Epithelial cell of esophagus (primary cell): ENCODE data around the gene ZDHHC15.
"Not testable (repeated sequence)": the region's sequence is repeated elsewhere in the genome, so short reads cannot be mapped to it uniquely, and the experiment has no call there.

ENCODE experiments used
- DNase-seq: peaks from one replicate; pipeline ENCODE4 v3.0.0; 2010; ENCODE audit warnings: low read depth
- H3K4me3 ChIP-seq: 2 replicates; pipeline ENCODE4 v1.5.1; 2011; ENCODE audit warnings: mild to moderate bottlenecking, low read length, control low read depth
- TF ChIP-seq, protein P1 (sequence below): IDR thresholded peaks from 2 replicates; pipeline ENCODE4 v1.5.1; 2011; ENCODE audit warnings: low read depth, mild to moderate bottlenecking, low read length, control low read depth, inconsistent platforms; ENCODE audit not compliant: insufficient read depth; ENCODE audit errors: missing control alignments

Gene ZDHHC15

DNA sequence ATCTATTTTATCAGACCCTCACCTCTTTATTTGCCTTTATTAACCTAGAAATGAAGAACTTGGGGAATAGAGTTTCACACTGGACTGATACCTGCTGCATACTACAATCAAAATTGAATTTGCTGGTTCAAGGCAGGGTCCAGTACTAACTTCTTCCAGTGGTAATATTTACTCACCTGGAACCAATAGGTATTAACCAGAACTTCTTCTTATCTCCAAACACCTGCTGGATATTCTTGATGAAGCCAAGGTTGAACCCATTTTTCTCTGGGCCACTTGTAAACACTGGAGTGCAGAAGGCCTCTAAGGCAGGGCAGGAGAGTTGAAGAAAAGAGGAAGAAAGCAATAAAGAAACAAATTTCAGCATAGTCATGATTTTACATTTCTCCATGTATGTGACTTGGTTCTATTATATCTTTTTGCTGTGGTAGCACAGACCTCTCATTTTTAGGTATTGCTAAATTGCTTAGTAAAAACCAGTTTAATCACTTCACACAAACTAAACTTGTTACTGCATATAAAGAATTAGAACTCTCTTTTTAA, 101.1 kb downstream of the ZDHHC15 start:
- TF ChIP-seq, protein P1, sequence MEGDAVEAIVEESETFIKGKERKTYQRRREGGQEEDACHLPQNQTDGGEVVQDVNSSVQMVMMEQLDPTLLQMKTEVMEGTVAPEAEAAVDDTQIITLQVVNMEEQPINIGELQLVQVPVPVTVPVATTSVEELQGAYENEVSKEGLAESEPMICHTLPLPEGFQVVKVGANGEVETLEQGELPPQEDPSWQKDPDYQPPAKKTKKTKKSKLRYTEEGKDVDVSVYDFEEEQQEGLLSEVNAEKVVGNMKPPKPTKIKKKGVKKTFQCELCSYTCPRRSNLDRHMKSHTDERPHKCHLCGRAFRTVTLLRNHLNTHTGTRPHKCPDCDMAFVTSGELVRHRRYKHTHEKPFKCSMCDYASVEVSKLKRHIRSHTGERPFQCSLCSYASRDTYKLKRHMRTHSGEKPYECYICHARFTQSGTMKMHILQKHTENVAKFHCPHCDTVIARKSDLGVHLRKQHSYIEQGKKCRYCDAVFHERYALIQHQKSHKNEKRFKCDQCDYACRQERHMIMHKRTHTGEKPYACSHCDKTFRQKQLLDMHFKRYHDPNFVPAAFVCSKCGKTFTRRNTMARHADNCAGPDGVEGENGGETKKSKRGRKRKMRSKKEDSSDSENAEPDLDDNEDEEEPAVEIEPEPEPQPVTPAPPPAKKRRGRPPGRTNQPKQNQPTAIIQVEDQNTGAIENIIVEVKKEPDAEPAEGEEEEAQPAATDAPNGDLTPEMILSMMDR: no peak
- H3K4me3 ChIP-seq: no peak overlapping the region
- DNase-seq: no peak

DNA sequence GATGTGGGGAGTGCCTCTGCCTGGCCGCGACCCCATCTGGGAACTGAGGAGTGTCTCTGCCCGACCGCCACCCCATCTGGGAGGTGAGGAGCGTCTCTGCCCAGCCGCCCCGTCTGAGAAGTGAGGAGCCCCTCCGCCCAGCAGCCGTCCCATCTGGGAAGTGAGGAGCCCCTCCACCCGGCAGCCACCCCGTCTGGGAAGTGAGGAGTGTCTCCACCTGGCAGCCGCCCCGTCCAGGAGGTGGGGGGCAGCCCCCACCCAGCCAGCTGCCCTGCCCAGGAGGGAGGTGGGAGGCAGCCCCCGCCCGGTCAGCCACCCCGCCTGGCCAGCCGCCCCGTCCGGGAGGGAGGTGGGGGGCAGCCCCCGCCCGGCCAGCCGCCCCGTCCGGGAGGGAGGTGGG, 115.7 kb downstream of the ZDHHC15 start:
- not testable (repeated sequence) for H3K4me3 ChIP-seq, DNase-seq

DNA sequence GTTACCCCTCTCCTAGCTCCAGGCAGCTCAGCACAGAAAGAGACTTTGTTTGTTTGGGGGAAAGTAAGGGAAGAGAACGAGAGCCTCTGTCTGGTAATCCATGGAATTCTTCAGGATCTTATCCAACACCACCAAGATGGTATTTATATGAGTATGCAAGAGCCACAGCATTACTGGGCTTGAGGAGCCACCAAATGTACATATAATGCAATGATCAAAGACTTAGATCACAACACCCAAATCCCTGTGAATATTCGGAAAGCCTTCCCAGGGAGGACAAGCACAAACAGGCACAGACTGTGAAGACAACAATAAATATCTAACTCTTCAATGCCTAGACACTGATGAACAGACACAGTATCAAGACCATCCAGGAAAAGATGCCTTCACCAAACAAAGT, 132.4 kb downstream of the ZDHHC15 start:
- TF ChIP-seq, protein P1: no peak
- no peak for DNase-seq
- no peak overlapping the region for H3K4me3 ChIP-seq

DNA sequence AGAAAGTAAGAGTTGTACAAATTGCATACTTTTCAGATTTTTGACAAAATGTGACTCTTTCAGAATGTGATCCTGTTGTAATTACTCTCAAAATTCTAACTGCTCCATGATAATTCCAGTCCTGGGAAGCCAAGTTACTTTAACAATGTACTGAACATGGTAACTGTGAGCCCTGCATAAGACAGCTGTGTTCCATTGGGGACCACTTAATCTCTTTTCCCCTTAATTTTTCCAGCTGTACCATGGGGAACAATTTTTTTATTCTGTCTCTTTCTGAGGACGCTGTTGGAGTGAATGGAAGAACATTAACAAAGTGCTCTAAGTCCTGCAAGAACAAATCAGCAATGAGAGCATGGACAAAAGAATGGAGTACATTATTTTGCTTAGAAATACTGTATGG, 153.1 kb downstream of the ZDHHC15 start:
- TF ChIP-seq, protein P1: no peak
- DNase-seq: no peak
- H3K4me3 ChIP-seq: no peak overlapping the region

DNA sequence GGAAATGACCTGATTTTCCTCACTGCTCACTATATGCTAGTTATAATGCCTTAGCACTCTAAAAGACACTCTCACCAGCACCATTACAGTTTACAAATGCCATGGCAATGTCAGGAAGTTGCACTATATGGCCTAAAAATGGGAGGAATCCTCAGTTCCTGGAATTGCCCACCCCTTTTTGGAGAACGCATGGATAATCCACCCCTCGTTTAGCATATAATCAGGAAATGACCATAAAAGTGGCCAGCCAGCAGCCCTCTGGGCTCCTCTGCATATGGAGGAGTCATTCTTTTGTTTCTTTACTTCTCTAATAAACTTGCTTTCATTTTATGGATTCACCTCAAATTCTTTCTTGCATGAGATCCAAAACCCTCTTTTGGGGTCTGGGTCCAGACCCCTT, 156.0 kb downstream of the ZDHHC15 start:
- TF ChIP-seq, protein P1: no peak
- no peak overlapping the region for H3K4me3 ChIP-seq
- DNase-seq: no peak

DNA sequence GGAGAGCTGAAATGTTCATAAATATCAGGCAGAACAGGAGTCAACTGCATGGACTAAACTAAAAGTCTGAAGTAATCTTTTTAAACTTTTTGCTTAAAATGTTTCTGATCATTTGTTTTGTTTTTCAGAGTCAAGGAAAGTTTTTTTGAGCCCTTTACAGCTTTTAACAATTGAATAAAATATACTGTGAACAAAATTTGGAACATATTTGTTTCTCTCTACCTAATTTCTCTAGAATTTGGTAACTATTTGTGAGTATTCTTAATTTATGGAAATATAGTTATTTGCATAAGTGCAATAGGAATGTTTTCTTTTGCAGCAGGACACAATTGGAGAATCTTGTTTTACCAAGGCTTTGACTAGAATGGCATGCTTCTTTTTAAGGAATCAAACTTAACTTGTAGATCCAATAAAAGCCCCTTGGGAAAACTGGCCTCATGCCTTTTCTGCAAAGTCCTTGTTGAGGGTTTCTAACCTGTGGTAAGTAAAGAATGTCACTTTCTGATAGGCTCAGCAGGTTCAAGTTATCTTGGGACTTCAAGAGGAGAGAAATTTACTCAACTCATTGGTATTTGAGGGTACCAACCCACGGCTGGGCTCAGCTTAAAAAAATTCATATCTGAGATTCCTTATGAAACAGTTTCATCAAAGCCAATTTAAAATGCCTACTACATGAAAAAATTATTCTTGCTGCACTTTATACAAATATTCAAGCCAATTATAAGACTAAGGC, 157.4 kb downstream of the ZDHHC15 start:
- no peak overlapping the region for H3K4me3 ChIP-seq
- DNase-seq: no peak
- TF ChIP-seq, protein P1: no peak

DNA sequence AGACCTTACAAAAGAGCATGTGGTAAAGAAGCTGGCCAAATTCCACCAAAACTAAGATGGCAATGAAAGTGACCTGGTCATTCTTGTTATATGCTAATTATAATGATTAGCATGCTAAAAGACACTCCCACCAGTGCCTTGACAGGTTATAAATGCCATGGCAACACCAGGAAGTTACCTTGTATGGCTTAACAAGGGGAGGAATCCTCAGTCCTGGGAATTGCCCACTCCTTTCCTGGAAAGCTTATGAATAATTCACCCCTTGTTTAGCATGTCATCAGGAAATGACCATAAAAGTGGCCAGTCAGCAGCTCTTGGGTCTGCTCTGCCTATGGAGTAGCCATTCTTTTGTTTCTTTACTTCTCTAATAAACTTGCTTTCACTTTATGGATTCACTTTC, 161.0 kb downstream of the ZDHHC15 start:
- TF ChIP-seq, protein P1: no peak
- DNase-seq: no peak
- no peak overlapping the region for H3K4me3 ChIP-seq

DNA sequence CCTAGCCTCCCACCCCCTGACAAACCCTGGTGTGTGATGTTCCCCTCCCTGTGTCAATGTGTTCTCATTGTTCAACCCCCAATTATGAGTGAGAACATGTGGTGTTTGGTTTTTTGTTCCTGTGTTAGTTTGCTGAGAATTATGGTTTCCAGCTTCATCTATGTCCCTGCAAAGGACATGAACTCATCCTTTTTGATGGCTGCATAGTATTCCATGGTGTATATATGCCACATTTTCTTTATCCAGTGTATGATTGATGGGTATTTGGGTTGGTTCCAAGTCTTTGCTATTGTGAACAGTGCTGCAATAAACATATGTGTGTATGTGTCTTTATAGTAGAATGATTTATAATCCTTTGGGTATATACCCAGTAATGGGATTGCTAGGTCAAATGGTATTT, 174.2 kb downstream of the ZDHHC15 start:
- not testable (repeated sequence) for H3K4me3 ChIP-seq, DNase-seq
